Measurements from ENCODE around the gene SWAP70. TPM values are rescaled to one million over a fixed set of nuclear protein-coding genes. Genes with fewer than 3 reads are reported as not detected.

Gene SWAP70
- total RNA-seq, 1 experiment from 2014 or later, result 45.9 TPM

- in situ Hi-C loops (cut with HindIII; ENCODE audit: low sequenced_read_pairs), result no loop called here
- DNase-seq (ENCODE audit: low spot score), result no peak
These were observed 50.5 kb downstream of the SWAP70 start for GRCh38 chr11:9714272-9714940.

- in situ Hi-C loops (cut with HindIII; ENCODE audit: low sequenced_read_pairs), result no loop called here
- DNase-seq (ENCODE audit: low spot score), result no peak
These were observed 52.6 kb downstream of the SWAP70 start for GRCh38 chr11:9716275-9717039.

- DNase-seq (ENCODE audit: low spot score), result no peak
- in situ Hi-C loops (cut with HindIII; ENCODE audit: low sequenced_read_pairs), result no loop called here
These were observed 53.1 kb downstream of the SWAP70 start for GRCh38 chr11:9717040-9717357.

GRCh38 chr11:9717719-9718118 is 53.8 kb downstream of the SWAP70 start:
- DNase-seq (ENCODE audit: low spot score), result no peak
- in situ Hi-C loops (cut with HindIII; ENCODE audit: low sequenced_read_pairs), result no loop called here

GRCh38 chr11:9718147-9718546 is 54.3 kb downstream of the SWAP70 start:
- no peak for DNase-seq (ENCODE audit: low spot score)
- in situ Hi-C loops (cut with HindIII; ENCODE audit: low sequenced_read_pairs), result no loop called here

GRCh38 chr11:9719566-9720289 is 55.9 kb downstream of the SWAP70 start:
- DNase-seq (ENCODE audit: low spot score), result no peak
- in situ Hi-C loops (cut with HindIII; ENCODE audit: low sequenced_read_pairs), result no loop called here

GRCh38 chr11:9720290-9720630 is 56.4 kb downstream of the SWAP70 start:
- in situ Hi-C loops (cut with HindIII; ENCODE audit: low sequenced_read_pairs), result no loop called here
- no peak for DNase-seq (ENCODE audit: low spot score)

- in situ Hi-C loops (cut with HindIII; ENCODE audit: low sequenced_read_pairs), result no loop called here
- DNase-seq (ENCODE audit: low spot score), result no peak
These were observed 58.1 kb downstream of the SWAP70 start for GRCh38 chr11:9722023-9722422.

GRCh38 chr11:9722893-9723292 is 59.0 kb downstream of the SWAP70 start:
- in situ Hi-C loops (cut with HindIII; ENCODE audit: low sequenced_read_pairs), result no loop called here
- DNase-seq (ENCODE audit: low spot score), result no peak

- no peak for DNase-seq (ENCODE audit: low spot score)
- in situ Hi-C loops (cut with HindIII; ENCODE audit: low sequenced_read_pairs), result no loop called here
These were observed 62.6 kb downstream of the SWAP70 start for GRCh38 chr11:9726321-9727022.

GRCh38 chr11:9728058-9728457 is 64.2 kb downstream of the SWAP70 start:
- DNase-seq (ENCODE audit: low spot score), result no peak
- in situ Hi-C loops (cut with HindIII; ENCODE audit: low sequenced_read_pairs), result no loop called here

- in situ Hi-C loops (cut with HindIII; ENCODE audit: low sequenced_read_pairs), result no loop called here
- no peak for DNase-seq (ENCODE audit: low spot score)
These were observed 67.4 kb downstream of the SWAP70 start for GRCh38 chr11:9731256-9731655.

- in situ Hi-C loops (cut with HindIII; ENCODE audit: low sequenced_read_pairs), result no loop called here
- DNase-seq (ENCODE audit: low spot score), result no peak
These were observed 68.6 kb downstream of the SWAP70 start for GRCh38 chr11:9732453-9732852.

- no peak for DNase-seq (ENCODE audit: low spot score)
- in situ Hi-C loops (cut with HindIII; ENCODE audit: low sequenced_read_pairs), result no loop called here
These were observed 69.3 kb downstream of the SWAP70 start for GRCh38 chr11:9733212-9733611.

- DNase-seq (ENCODE audit: low spot score), result no peak
- in situ Hi-C loops (cut with HindIII; ENCODE audit: low sequenced_read_pairs), result no loop called here
These were observed 71.4 kb downstream of the SWAP70 start for GRCh38 chr11:9735236-9735635.

- in situ Hi-C loops (cut with HindIII; ENCODE audit: low sequenced_read_pairs), result no loop called here
- no peak for DNase-seq (ENCODE audit: low spot score)
These were observed 72.0 kb downstream of the SWAP70 start for GRCh38 chr11:9735919-9736318.

GRCh38 chr11:9736365-9736764 is 72.5 kb downstream of the SWAP70 start:
- DNase-seq (ENCODE audit: low spot score), result no peak
- in situ Hi-C loops (cut with HindIII; ENCODE audit: low sequenced_read_pairs), result no loop called here

- in situ Hi-C loops (cut with HindIII; ENCODE audit: low sequenced_read_pairs), result no loop called here
These were observed 74.2 kb downstream of the SWAP70 start for GRCh38 chr11:9738116-9738515.

GRCh38 chr11:9738707-9739106 is 74.8 kb downstream of the SWAP70 start:
- in situ Hi-C loops (cut with HindIII; ENCODE audit: low sequenced_read_pairs), result no loop called here
- no peak for DNase-seq (ENCODE audit: low spot score)

More at GRCh38 chr11:9738116-9738515, 74.2 kb downstream of the SWAP70 start:
- DNase-seq (ENCODE audit: low spot score), result no peak
